ENCODE measurements around the gene ADARB2. TPM values are rescaled to one million over a fixed set of nuclear protein-coding genes. Genes with fewer than 3 reads are reported as not detected.

The ADARB2 gene
- total RNA-seq, 1 donor from 2014 or later: 1.2 TPM

GRCh38 chr10:1451362-1451888 lies 285.9 kb downstream of the ADARB2 start:
- no peak for TF ChIP-seq CTCF (IDR thresholded peaks at IDR 0.05)
- intact Hi-C loops (cut with DNase I): no loop called here
- no peak for ATAC-seq

DNA sequence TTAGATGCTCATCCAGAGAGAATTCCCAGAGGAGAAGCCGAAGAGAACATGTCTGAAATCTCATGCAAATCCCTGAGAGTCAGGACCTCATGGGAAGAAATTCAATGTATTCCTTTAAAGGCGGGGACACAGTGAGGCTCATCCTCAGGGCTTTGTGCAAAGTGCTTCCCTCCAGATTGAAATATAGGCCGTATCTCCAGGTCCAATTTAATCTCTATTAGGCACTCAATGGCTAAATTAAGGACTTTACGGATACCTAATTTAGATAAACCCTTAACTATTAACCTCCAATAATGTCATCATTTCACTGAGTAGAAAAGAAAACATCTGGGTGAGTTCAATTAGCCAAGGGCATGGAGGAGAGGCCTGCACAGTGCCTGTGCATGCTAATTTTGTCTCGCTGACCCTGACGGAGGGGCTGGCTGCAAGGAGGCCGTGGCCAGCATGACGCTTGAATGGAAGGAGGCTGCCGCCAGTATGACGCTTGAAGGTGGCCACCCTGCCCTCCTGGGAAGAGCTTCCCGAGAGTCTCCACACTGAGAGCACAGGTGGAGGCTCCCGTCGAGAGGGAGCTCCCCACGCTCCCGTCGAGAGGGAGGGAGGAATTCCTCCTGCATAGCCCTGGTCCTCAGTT lies 287.6 kb downstream of the ADARB2 start:
- H3K27me3 ChIP-seq: no peaks in the 10 kb centered on the region
- no peaks in the 10 kb centered on the region for H3K9me3 ChIP-seq
- intact Hi-C loops (cut with DNase I): no loop called here
- no peak overlapping the region for H3K4me3 ChIP-seq
- ATAC-seq: no peak
- no peaks in the 10 kb centered on the region for H3K36me3 ChIP-seq
- DNase-seq: peak; percentile 36
- H3K4me1 ChIP-seq: no peaks in the 10 kb centered on the region
- H3K27ac ChIP-seq: no peak overlapping the region
- TF ChIP-seq CTCF (IDR thresholded peaks at IDR 0.05): no peak

More at GRCh38 chr10:1451362-1451888, 285.9 kb downstream of the ADARB2 start:
- no peak for DNase-seq
- Histone ChIP-seq H3K4me1 (no peaks in the 10 kb centered on the region), H3K4me3 (no peak overlapping the region), H3K27ac (no peak overlapping the region), H3K36me3 (no peaks in the 10 kb centered on the region), H3K27me3 (no peaks in the 10 kb centered on the region), H3K9me3 (no peaks in the 10 kb centered on the region)

DNA sequence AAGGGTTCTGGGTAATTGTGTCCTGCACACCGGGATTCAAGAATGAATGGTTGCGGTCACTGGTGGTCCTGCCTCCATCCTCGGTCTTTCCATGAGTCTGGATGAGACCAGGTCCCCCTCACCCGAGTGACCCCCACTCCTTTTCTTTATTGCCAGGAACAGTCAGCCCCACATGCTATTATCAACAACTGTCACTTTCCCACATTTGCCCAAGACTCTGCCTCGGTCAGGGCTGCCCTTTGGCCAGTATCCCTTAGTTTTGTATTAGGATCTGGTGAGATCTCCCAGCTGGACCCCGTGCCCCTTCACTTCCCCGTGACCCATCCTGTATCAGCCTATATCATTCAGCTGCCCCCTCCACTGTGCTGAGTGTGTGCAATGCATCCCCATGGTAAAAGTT lies 288.3 kb downstream of the ADARB2 start:
- no peaks in the 10 kb centered on the region for H3K27me3 ChIP-seq
- H3K4me3 ChIP-seq: no peak overlapping the region
- no peaks in the 10 kb centered on the region for H3K9me3 ChIP-seq
- TF ChIP-seq CTCF (IDR thresholded peaks at IDR 0.05): no peak
- intact Hi-C loops (cut with DNase I): no loop called here
- peak; percentile 17 for DNase-seq
- peak; percentile 9 for ATAC-seq
- no peak overlapping the region for H3K27ac ChIP-seq
- no peaks in the 10 kb centered on the region for H3K36me3 ChIP-seq
- H3K4me1 ChIP-seq: no peaks in the 10 kb centered on the region

- DNase-seq (no peak), ATAC-seq (peak; percentile 54)
- TF ChIP-seq CTCF (IDR thresholded peaks at IDR 0.05): no peak
- H3K27ac ChIP-seq: no peak overlapping the region
- H3K9me3 ChIP-seq: no peaks in the 10 kb centered on the region
- intact Hi-C loops (cut with DNase I): no loop called here
- no peaks in the 10 kb centered on the region for H3K4me1 ChIP-seq
- H3K4me3 ChIP-seq: no peak overlapping the region
- H3K27me3 ChIP-seq: no peaks in the 10 kb centered on the region
- H3K36me3 ChIP-seq: no peaks in the 10 kb centered on the region
Observed at GRCh38 chr10:1448252-1448930, 288.9 kb downstream of the ADARB2 start.

- ATAC-seq (no peak), DNase-seq (no peak)
- TF ChIP-seq CTCF (IDR thresholded peaks at IDR 0.05): no peak
- no peak overlapping the region for H3K27ac ChIP-seq
- H3K27me3 ChIP-seq: no peaks in the 10 kb centered on the region
- no peaks in the 10 kb centered on the region for H3K4me1 ChIP-seq
- no peaks in the 10 kb centered on the region for H3K36me3 ChIP-seq
- no peaks in the 10 kb centered on the region for H3K9me3 ChIP-seq
- no peak overlapping the region for H3K4me3 ChIP-seq
- intact Hi-C loops (cut with DNase I): no loop called here
Observed at GRCh38 chr10:1444826-1445225, 292.5 kb downstream of the ADARB2 start.
